Activated CD8-positive, alpha-beta memory T cell treated with anti-CD3 and anti-CD28 coated beads for 48 hours (primary cell): ENCODE results near the gene SYT15.
"Not testable (repeated sequence)": the region's sequence is repeated elsewhere in the genome, so short reads cannot be mapped to it uniquely, and the experiment has no call there.

Source experiments
- DNase-seq, 3 experiments: peaks; one replicate each; pipeline ENCODE4 v3.0.0-alpha.2; 2020; ENCODE audit warnings: low read depth in 2 of 3, low spot score in 2 of 3

SYT15 gene

DNA sequence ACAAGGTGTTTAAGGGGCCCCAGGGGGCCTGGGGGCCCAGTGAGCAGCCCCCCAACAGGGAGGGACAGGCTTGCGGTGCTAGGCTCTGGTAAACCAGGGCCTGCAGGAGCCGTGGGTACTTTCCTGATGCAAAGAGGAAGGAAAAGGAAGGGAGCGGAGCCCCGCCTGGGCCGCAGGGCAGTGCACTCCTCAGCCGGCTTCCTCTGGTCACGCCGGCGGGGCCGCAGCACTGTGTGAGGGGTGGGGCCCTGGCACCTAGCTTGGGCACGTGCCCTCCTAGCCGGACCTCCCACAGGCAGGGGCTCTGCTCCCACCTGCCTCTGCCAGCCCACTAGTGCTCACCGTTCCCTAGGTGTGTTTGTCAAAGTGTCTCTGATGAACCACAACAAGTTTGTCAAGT, 6.3 kb downstream of the SYT15 start:
- not testable (repeated sequence) for DNase-seq

DNA sequence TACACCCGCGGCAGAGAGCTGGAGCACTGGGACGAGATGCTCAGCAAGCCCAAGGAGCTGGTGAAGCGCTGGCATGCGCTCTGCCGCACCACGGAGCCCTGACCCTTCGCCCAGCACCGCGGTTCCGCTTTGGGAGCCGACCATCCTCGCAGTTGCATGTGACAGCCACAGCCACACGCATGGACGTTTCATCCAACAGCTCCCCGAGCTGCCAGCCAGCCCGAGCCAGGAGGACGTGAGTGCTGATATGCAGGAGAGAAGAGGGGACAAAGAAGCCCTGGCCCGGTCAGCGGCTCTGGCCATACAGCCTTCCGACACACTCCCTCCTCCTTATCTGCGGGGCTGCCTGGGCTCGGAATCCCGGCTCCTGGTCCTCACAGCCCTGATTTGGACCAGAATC, 8.6 kb downstream of the SYT15 start:
- not testable (repeated sequence) for DNase-seq

DNA sequence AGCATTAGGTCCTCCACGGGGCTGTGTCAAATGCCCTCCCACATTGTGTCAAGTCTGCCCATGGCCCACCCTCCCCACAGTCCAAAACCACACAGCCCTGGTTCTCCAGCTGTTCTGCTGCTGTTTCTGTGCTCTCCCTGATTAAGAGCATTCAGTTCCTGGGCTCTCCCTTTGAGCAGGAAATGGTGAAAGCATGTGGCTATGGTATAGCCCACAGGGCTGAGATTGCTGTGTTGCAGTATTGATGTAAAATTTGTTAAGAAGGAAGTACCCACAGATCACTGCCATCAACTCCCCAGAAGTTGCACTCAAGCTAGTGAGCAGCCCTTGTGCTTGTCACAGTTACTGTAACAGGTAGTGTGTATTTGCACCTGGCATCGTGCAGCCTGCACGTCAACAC, 9.3 kb downstream of the SYT15 start:
- not testable (repeated sequence) for DNase-seq

DNA sequence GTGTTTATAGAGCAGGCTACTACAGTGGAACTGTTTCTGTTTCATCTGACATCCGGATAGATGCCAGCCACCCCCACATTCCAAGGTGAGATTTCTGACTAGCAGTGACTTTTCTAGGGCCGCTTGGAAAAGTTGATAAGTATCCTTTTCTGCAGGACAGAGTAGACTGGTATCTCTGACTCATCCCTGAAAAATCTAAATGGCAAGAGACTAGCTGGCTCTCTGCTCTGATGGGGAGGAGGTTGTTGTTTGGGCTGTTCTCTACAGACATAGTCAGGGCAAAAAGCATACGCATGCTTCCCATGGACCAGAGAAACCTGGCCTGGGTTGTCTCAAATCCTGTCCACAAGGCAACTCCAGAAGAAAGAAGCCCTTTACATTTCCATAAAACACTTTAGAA, 10.7 kb downstream of the SYT15 start:
- not testable (repeated sequence) for DNase-seq

DNA sequence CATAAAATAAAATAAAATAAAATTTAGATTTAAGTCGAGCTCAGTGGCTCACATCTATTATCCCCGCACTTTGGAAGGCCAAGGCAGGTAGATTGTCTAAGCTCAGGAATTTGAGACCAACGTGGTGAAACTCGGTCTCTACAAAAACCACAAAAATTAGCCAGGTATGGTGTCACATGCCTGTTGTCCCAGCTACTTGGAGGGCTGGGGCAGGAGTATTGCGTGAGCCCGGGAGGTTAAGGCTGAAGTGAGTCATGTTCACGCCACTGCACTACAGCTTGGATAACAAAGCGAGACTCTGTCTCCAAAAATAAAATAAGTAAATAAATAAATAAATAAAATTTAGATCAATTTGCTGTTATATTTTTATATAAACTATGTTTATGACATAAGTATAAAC, 12.1 kb downstream of the SYT15 start:
- not testable (repeated sequence) for DNase-seq

DNA sequence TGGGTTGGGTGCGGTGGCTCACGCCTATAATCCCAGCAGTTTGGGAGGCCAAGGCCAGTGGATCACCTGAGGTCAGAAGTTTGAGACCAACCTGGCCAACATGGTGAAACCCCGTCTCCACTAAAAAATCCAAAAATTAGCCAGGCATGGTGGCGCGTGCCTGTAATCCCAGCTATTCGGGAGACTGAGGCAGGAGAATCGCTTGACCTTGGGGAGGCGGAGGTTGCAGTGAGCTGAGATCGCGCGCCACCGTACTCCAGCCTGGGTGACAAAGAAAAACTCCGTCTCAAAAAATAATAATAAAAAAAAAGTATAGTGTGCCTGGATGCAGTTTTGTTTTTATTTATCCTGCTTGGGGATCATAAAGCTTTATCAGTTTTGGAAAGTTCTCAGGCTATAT, 14.4 kb downstream of the SYT15 start:
- not testable (repeated sequence) for DNase-seq

DNA sequence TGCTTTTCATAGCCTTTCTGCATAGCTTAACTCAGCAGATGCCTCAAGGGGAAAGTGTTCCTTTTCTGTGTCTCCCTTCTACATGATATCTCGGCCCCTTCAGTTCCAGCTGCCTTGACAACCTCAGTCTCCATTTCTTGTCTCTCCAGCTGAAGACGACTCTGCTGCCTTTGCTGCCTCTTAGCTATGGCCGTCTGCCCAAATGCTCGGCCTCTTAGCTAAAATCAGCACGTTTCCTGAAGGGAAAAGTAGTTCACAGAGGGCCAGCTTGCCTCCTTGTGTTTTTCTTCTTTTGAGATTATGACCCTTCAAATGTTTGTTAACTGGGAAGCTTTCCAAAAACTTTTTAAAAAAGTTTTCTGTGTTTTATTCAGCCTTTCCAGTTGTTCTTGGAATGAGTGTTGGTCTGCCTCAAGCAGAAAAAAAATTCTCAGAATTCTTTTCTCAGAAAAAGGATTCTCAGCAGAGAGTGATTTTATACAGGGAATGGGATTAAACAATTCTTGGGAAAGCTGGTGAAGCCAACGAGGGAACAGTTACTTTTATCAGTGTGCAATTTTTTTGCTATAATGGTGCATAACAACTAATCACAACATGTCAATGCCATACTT, 15.6 kb downstream of the SYT15 start:
- not testable (repeated sequence) for DNase-seq

DNA sequence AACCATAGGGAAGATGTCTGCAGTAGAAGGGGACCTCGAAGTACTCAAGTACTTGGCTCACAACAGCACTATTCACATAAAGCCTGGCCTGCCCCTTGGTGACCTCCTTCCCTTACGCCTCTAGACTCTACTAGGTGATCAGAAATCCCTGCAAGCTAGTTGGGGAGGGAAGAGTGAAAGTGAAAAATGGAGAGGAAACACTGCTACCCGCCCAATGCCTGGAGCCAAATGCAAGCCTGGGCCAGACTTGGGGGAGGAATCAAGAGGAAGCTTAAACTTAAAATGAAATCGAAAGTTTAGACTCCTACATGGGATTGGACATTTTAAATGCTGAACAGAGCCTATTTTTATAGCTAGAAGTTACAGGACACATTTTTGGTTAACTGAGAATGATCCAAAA, 17.6 kb downstream of the SYT15 start:
- not testable (repeated sequence) for DNase-seq

DNA sequence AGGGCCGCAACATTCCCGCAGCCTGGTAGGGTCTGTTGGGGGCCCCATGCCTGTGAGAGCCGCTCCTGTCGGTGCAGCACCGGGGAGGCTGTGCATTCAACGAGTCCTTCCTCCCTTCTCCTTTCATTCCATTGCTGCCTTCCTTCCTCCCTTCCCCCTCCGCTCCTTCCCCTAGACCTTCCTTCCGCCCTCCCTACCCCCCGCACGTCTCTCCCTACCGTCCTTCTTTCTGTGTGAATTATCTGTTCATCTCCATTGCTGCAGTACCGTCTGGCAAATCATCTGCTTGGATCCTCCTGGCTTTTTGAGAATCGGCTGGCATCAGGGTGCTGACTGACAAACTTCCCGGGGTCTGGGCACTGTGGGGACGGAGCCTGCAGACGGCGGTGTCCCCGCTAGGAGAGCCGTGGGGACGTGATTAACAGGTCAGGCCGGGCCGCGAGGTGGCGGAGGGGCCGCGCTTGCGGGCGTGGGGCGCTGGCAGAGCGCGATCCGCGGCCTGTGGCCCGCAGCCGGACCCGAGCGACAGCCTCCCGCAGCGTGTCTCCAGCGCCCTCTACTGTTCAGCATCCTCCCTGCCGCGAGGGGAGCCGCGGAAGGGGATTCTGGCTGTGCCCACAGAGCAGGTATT, 18.8 kb downstream of the SYT15 start:
- not testable (repeated sequence) for DNase-seq

DNA sequence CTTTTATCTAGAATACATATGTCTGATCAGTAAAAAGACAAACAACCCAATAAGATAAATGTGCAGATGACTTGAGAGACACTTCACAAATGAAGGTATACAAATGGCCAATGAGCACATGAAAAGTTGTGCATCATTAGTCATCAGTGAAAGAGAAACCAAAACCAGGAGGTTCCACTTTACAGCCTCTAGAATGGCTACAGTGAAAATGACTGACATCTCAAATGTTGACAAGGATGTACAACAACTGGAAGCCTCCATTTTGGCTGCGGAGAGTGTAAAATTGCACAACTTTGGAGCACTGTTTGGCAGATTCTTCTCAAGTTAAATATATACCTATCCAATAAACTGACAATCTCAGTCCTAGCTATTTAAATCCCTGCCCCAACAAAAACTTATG, 21.6 kb downstream of the SYT15 start:
- DNase-seq = not testable (repeated sequence)

DNA sequence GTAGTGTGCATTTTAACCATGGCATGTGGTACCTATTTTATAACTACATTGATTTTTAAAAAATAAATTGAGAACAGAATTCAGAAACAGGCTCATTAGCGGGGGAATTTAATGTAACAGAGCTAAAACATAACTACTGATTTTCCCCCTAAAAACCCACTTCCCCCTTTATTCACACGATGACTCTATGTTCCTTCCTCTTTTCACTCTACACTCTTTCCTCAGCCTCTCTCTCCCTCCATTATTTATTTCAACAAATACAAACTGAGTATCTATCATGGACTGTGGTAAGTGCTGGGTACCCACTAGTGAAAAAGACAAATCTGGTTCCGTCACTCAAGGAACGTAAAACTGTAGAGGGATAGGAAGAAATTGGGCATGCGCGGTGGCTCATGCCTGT, 36.6 kb downstream of the SYT15 start:
- DNase-seq = not testable (repeated sequence)

DNA sequence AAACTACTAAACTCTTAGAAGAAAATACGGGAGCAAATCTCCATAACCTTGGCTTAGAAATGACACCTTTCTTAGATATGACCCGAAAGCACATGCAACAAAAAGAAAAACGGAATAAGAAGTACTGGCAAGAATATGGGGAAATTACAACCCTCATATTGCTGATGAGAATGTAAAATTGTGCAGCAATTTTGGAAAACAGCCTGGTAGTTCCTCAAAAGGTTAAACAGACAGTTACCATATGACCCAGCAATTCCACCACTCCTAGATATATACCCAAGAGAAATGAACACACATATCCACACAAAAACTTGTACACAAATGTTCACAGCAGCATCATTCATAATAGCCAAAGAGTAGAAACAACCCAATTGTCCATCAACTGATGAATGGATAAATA, 37.3 kb downstream of the SYT15 start:
- DNase-seq = not testable (repeated sequence)

DNA sequence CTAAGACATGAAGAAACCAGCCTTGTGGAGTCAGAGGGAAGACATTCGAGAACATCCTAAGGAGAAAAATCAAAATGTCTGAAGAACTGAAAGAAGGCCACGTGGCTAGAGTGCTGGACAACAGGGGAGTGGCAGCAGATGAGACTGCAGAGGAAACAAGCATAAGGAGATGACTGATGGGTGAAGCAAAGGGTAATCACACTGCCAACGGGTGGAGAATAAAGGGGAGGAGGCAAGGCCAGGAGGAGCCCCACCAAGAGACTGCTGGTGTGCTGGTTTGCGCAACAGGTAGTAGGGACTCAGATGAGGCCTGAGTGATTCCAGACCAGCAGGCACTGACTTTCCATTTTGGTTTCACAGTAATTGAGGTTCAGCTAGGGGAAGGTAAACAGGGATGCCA, 38.2 kb downstream of the SYT15 start:
- DNase-seq = not testable (repeated sequence)

DNA sequence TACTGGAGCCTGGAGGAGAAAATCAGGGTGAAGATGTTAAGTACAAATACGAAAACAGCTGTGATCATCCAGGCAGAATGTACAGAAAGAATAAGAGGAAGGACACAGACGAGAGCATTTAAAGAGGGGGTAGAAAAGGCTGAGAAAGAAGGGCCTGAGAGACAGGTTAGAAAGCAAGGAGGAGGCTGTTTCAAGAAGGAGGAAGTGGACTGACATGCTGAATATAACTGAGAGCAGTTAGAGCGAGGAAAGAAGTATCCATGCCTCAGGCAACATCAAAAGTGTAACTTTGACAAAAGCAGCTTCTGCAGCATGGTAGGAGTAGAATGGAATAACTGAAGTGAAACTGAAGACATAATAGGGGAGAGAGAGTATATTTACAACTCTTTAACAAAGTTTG, 39.0 kb downstream of the SYT15 start:
- DNase-seq = not testable (repeated sequence)

DNA sequence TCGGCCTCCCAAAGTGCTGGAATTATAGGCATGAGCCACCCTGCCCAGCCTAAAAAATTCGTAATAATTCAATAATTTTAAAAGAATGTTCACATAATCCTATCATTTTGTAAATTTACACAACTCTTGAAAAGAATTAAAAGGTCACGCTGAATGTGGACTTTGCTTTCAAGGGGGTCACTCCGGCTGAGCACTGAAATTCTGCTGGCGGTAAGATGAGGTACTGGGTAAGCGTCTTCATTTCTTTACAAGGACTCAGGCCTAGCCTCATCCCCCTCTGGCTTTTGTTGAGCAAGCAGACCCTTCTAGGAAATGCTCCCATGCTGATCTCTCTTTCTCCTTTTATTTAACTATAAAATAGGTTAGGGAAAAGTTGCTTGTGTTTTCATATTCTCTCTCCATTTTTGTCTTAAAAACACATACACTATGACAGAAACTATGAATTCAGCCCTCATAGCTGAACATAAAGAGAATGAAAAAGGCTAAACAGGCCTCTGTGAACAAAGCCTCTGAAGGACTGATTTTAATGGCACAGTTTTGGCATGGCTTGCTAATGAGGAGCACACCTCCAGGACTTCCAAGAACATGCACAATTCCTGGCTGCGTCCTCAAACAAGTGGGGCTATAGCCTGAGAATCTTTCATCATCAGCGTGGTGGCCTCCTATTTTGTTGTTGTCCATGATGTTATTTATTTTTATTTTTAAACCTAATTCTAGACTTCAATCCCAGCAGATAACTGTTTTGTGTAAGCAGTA, 45.1 kb downstream of the SYT15 start:
- not testable (repeated sequence) for DNase-seq

DNA sequence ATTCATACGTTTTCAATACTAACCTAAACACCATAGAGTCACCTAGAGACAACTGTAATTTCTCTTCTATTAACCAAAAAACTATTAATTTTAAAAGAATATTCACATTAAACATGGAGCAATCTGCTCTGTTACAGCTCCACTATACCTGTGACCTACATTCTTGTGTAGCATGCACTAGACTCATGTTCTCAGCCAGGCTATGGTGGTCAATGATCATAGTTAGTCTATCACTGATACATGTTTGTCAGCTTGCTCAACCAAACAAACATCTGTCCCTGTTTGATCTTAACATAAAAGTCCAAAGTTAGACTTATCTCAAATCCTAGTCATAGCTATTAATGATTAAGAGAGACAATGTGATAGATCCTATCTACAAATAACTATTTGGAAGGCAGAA, 50.9 kb downstream of the SYT15 start:
- not testable (repeated sequence) for DNase-seq

DNA sequence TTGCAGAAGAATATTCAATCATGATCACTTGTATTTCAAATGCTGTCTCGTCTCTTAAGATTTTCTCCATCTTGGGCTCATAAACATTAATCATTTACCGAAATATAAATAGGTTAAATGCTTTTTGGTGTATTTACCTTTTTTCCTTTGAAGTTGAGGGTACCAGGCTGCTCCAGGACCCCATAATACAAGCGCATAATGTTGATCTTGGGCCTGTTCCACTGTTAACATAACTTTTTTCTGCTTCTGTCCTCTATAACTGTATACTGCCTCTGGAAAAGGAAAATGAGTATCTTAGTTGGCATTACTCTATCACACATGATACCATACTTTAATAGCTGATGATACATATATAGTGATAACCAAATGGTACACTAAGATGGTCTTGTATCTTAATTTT, 51.9 kb downstream of the SYT15 start:
- DNase-seq = not testable (repeated sequence)

DNA sequence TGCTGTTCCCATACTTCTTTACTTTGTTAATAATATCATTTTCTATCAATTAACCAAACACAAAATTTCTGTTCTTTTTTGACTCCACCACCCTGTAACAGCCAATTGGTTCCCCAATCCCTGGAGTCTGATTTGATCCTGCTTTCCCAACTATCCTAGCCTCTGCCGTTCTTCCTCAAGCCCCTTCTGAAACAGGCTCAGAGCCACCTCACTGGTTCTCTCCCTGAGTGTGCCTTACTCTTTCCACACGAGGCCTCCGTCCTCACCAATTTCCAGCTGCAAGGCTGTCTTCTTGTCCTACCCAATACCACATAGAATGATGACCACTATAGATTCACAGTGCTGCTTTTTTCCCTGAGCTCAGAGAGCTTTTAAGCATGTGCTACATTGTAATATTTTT, 52.8 kb downstream of the SYT15 start:
- not testable (repeated sequence) for DNase-seq

DNA sequence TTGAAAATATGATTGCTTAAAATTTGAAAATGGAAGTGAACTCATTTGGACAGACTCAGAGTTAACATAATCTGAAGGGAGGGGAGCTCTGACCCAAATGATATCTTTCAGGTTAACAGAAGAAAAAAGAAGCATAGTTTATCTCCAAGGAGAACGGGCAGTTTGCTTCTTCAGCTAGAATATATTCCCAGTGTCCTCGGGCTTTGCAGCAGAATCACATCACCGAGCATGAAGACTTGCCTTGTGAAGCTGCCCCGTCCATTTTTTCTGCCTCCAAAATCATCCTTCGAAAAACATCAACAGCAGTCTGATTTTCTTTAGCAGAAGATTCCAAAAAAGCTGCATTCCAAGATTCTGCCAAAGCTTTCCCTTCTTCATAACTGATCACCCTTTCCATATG, 55.8 kb downstream of the SYT15 start:
- not testable (repeated sequence) for DNase-seq

DNA sequence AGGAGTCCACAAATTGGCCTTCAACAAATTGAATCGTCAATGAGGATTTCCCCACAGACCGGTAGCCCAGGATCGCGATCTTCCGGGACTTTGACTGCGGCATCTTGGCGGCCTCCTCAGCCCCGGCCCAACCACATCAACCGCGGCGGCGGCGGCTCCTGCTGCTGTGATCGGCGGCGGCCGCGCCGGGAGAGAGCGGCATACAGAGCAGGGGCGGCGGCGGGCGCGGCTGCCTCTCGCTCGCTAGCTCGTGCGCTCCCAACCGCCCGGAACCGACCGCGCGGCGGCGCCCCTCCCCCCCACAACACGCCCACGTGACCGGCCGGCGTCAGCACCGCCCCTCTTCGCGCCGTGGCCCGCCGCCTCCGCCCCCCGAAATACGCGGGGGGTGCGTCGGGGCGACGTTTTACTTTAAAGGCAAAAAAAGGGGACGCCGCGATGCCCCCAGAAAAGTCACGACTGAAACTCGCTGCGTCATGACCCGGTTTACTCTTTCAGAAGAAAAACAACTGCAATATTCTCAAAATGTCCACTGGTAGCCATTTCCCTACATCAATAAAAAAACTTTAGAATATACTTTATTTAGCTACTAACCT, 56.5 kb downstream of the SYT15 start:
- not testable (repeated sequence) for DNase-seq

DNA sequence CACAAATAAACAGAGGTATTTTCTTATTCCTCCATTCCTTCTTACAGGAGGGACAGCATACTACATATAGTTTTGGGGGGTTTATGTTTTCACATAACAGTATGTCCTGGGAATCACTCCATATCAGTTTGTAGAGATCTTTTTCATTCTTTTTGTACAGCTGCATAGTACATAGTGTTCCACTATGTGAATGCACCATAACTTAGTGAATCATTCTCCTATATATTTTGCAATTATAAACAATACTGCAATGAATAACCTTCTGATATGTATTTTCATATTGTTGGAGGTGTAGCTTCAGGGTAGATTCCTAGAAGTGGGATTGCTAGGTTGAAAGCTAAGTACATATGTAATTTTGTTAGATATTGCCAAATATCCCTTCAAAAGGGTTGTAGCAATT, 61.1 kb downstream of the SYT15 start:
- not testable (repeated sequence) for DNase-seq
